Neural cell (in vitro differentiated cells): Measurements from ENCODE around the gene SLC35A4. TPM values are rescaled to one million over a fixed set of nuclear protein-coding genes. Genes with fewer than 3 reads are reported as not detected.

Source experiments
- H2AFZ ChIP-seq: fragments of 200-600, 300-800 bp; sonication (generic), shearing (Covaris generic); 2 replicates; pipeline ENCODE4 v1.6.0; 2014; ENCODE audit warnings: low read depth, mild to moderate bottlenecking, antibody characterized with exemption, low read length, moderate library complexity
- H3F3A ChIP-seq: fragments of 200-600 bp; shearing (Covaris generic); 2 replicates; pipeline ENCODE4 v1.6.1; 2016; ENCODE audit warnings: mild to moderate bottlenecking, moderate library complexity, mixed read lengths, antibody characterized with exemption, low read length; ENCODE audit not compliant: insufficient read depth, poor library complexity, severe bottlenecking
- H3K27ac ChIP-seq: fragments of 200-600, 300-800 bp; sonication (generic), shearing (Covaris generic); 2 replicates; pipeline ENCODE4 v1.5.1; 2014; ENCODE audit warnings: mild to moderate bottlenecking, low read length, moderate library complexity
- H3K27me3 ChIP-seq: fragments of 300-800, 200-600 bp; sonication (generic), shearing (Covaris generic); 2 replicates; pipeline ENCODE4 v1.6.0; 2014; ENCODE audit warnings: mild to moderate bottlenecking, low read depth, low read length, moderate library complexity; ENCODE audit not compliant: insufficient read depth
- H3K36me3 ChIP-seq: fragments of 300-800, 200-600 bp; sonication (generic), shearing (Covaris generic); 2 replicates; pipeline ENCODE4 v1.5.1; 2014; ENCODE audit warnings: mild to moderate bottlenecking, antibody characterized with exemption, low read length, moderate library complexity; ENCODE audit not compliant: insufficient read depth
- H3K4me2 ChIP-seq: fragments of 300-800, 200-600 bp; sonication (generic), shearing (Covaris generic); 2 replicates; pipeline ENCODE4 v1.6.0; 2014; ENCODE audit warnings: mild to moderate bottlenecking, low read length
- H3K4me3 ChIP-seq: fragments of 300-800, 200-600 bp; sonication (generic), shearing (Covaris generic); 2 replicates; pipeline ENCODE4 v1.5.1; 2014; ENCODE audit warnings: mild to moderate bottlenecking, low read length, moderate library complexity
- H3K79me2 ChIP-seq: fragments of 200-600 bp; shearing (Covaris generic); replicated peaks from 2 replicates; pipeline ENCODE4 v1.6.0; 2014; ENCODE audit warnings: mild to moderate bottlenecking, low read length, moderate library complexity; ENCODE audit not compliant: insufficient read depth
- H3K9ac ChIP-seq: fragments of 300-800, 200-600 bp; sonication (generic), shearing (Covaris generic); 2 replicates; pipeline ENCODE4 v1.6.1; 2016; ENCODE audit warnings: mild to moderate bottlenecking, low read length, mixed read lengths
- H3K9me2 ChIP-seq: fragments of 200-600 bp; shearing (Covaris generic); 2 replicates; pipeline ENCODE4 v1.6.1; 2016; ENCODE audit warnings: mild to moderate bottlenecking, low read length, mixed read lengths; ENCODE audit not compliant: insufficient read depth
- H3K9me3 ChIP-seq: fragments of 200-600, 300-800 bp; sonication (generic), shearing (Covaris generic); 2 replicates; pipeline ENCODE4 v1.6.1; 2016; ENCODE audit warnings: mild to moderate bottlenecking, mixed run types, low read length, moderate library complexity, mixed read lengths
- H4K20me1 ChIP-seq: fragments of 200-600 bp; shearing (Covaris generic); 2 replicates; pipeline ENCODE4 v1.6.1; 2016; ENCODE audit warnings: mild to moderate bottlenecking, mixed run types; ENCODE audit not compliant: insufficient read depth
- EP300 ChIP-seq: fragments of 450-650 bp; conservative IDR thresholded peaks from 2 replicates; pipeline ENCODE4 v1.6.1; 2014; ENCODE audit warnings: antibody characterized with exemption, mild to moderate bottlenecking, moderate library complexity; ENCODE audit not compliant: poor library complexity, severe bottlenecking
- EZH2 ChIP-seq: fragments of 200-600, 300-800 bp; shearing (Covaris generic), sonication (generic); IDR thresholded peaks from 2 replicates; pipeline ENCODE4 v1.6.1; 2014; ENCODE audit warnings: antibody characterized with exemption, low read length, borderline replicate concordance, mild to moderate bottlenecking; ENCODE audit not compliant: insufficient read depth, poor library complexity, severe bottlenecking
- MXI1 ChIP-seq: fragments of 450-650 bp; conservative IDR thresholded peaks from 2 replicates; pipeline ENCODE4 v1.6.1; 2014; ENCODE audit warnings: antibody characterized with exemption, mild to moderate bottlenecking; ENCODE audit not compliant: poor library complexity, severe bottlenecking
- POLR2AphosphoS5 ChIP-seq: IDR thresholded peaks from 2 replicates; pipeline ENCODE4 v1.6.1; 2012
- RAD21 ChIP-seq: fragments of 450-650 bp; conservative IDR thresholded peaks from 2 replicates; pipeline ENCODE4 v1.6.1; 2014; ENCODE audit warnings: antibody characterized with exemption, mild to moderate bottlenecking, moderate library complexity
- SMC3 ChIP-seq: fragments of 450-650 bp; conservative IDR thresholded peaks from 2 replicates; pipeline ENCODE4 v1.6.1; 2014; ENCODE audit warnings: antibody characterized with exemption, mild to moderate bottlenecking, moderate library complexity; ENCODE audit not compliant: poor library complexity
- TAF1 ChIP-seq: IDR thresholded peaks from 2 replicates; pipeline ENCODE4 v1.6.1; 2012; ENCODE audit warnings: low read depth
- polyA plus RNA-seq: library from polyadenylated mRNA; depleted of rRNA; stranded (reverse); fragments of >200 nt; gene quantifications from 2 replicates; pipeline ENCODE4 v1.2.3, GENCODE V29; 2014
- TF ChIP-seq, protein P1 (sequence below): fragments of 450-650 bp; IDR thresholded peaks from 2 replicates; pipeline ENCODE4 v1.5.1; 2014; ENCODE audit warnings: antibody characterized with exemption, mild to moderate bottlenecking, moderate library complexity; ENCODE audit not compliant: poor library complexity, severe bottlenecking
- TF ChIP-seq, protein P2 (sequence below): IDR thresholded peaks from 2 replicates; pipeline ENCODE4 v1.6.1; 2012; ENCODE audit warnings: borderline replicate concordance

SLC35A4 gene
- polyA plus RNA-seq, 1 donor from 2014 or later = 8.1 TPM

DNA sequence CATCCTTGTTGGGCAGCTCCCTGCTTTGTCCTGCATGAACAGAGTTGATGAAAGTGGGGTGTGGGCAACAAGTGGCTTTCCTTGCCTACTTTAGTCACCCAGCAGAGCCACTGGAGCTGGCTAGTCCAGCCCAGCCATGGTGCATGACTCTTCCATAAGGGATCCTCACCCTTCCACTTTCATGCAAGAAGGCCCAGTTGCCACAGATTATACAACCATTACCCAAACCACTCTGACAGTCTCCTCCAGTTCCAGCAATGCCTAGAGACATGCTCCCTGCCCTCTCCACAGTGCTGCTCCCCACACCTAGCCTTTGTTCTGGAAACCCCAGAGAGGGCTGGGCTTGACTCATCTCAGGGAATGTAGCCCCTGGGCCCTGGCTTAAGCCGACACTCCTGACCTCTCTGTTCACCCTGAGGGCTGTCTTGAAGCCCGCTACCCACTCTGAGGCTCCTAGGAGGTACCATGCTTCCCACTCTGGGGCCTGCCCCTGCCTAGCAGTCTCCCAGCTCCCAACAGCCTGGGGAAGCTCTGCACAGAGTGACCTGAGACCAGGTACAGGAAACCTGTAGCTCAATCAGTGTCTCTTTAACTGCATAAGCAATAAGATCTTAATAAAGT is 3.9 kb downstream of the SLC35A4 start:
- TF ChIP-seq TAF1 (no peak), POLR2AphosphoS5 (no peak), MXI1 (no peak)
- TF ChIP-seq, protein P1, sequence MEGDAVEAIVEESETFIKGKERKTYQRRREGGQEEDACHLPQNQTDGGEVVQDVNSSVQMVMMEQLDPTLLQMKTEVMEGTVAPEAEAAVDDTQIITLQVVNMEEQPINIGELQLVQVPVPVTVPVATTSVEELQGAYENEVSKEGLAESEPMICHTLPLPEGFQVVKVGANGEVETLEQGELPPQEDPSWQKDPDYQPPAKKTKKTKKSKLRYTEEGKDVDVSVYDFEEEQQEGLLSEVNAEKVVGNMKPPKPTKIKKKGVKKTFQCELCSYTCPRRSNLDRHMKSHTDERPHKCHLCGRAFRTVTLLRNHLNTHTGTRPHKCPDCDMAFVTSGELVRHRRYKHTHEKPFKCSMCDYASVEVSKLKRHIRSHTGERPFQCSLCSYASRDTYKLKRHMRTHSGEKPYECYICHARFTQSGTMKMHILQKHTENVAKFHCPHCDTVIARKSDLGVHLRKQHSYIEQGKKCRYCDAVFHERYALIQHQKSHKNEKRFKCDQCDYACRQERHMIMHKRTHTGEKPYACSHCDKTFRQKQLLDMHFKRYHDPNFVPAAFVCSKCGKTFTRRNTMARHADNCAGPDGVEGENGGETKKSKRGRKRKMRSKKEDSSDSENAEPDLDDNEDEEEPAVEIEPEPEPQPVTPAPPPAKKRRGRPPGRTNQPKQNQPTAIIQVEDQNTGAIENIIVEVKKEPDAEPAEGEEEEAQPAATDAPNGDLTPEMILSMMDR = no peak
- TF ChIP-seq, protein P2, sequence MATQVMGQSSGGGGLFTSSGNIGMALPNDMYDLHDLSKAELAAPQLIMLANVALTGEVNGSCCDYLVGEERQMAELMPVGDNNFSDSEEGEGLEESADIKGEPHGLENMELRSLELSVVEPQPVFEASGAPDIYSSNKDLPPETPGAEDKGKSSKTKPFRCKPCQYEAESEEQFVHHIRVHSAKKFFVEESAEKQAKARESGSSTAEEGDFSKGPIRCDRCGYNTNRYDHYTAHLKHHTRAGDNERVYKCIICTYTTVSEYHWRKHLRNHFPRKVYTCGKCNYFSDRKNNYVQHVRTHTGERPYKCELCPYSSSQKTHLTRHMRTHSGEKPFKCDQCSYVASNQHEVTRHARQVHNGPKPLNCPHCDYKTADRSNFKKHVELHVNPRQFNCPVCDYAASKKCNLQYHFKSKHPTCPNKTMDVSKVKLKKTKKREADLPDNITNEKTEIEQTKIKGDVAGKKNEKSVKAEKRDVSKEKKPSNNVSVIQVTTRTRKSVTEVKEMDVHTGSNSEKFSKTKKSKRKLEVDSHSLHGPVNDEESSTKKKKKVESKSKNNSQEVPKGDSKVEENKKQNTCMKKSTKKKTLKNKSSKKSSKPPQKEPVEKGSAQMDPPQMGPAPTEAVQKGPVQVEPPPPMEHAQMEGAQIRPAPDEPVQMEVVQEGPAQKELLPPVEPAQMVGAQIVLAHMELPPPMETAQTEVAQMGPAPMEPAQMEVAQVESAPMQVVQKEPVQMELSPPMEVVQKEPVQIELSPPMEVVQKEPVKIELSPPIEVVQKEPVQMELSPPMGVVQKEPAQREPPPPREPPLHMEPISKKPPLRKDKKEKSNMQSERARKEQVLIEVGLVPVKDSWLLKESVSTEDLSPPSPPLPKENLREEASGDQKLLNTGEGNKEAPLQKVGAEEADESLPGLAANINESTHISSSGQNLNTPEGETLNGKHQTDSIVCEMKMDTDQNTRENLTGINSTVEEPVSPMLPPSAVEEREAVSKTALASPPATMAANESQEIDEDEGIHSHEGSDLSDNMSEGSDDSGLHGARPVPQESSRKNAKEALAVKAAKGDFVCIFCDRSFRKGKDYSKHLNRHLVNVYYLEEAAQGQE = no peak

DNA sequence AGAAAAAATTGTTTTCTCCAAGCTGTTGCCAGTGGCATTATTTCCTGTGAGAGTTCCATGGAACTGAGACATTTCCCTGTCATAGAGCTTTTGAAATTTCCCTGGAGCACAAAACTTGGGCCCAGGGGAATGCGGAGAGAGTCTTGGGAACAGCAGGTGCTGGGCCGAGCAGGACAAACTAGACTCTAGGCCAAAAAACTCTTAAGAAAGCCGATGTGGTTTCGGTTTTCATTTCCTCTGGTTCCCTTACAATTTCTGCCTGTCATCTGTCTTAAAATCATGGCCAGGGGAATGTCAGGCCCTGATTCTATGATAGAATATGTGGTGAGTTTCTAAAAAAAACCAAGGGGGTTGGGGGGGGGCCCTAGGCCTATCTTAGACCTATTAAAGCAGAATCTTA is 4.6 kb downstream of the SLC35A4 start:
- no peak for TF ChIP-seq MXI1
- no peak for TF ChIP-seq EZH2
- TF ChIP-seq, protein P1 = no peak
- TF ChIP-seq RAD21 = no peak
- TF ChIP-seq, protein P2 = no peak
- TF ChIP-seq POLR2AphosphoS5 = no peak
- no peak for TF ChIP-seq EP300
- TF ChIP-seq SMC3 = no peak
- TF ChIP-seq TAF1 = no peak
- no peaks in the 10 kb centered on the region for H4K20me1 ChIP-seq
- H3K79me2 ChIP-seq = peaks cover 14% of the 10 kb centered on the region
- no peak overlapping the region for H3K4me2 ChIP-seq
- no peaks in the 10 kb centered on the region for H3F3A ChIP-seq
- H3K9me3 ChIP-seq = no peaks in the 10 kb centered on the region
- H3K9ac ChIP-seq = no peak overlapping the region
- no peaks in the 10 kb centered on the region for H3K36me3 ChIP-seq
- no peak overlapping the region for H2AFZ ChIP-seq
- H3K9me2 ChIP-seq = no peaks in the 10 kb centered on the region
- H3K27me3 ChIP-seq = no peaks in the 10 kb centered on the region
- H3K4me3 ChIP-seq = no peak overlapping the region
- no peak overlapping the region for H3K27ac ChIP-seq

More for the DNA sequence above, 3.9 kb downstream of the SLC35A4 start:
- no peaks in the 10 kb centered on the region for H3K9me3 ChIP-seq
- no peak overlapping the region for H3K4me2 ChIP-seq
- no peaks in the 10 kb centered on the region for H3K9me2 ChIP-seq
- no peaks in the 10 kb centered on the region for H3F3A ChIP-seq
- no peaks in the 10 kb centered on the region for H3K27me3 ChIP-seq
- no peak overlapping the region for H3K9ac ChIP-seq
- peaks cover 14% of the 10 kb centered on the region for H3K79me2 ChIP-seq
- no peak overlapping the region for H3K4me3 ChIP-seq
- H2AFZ ChIP-seq = no peak overlapping the region
- H3K36me3 ChIP-seq = no peaks in the 10 kb centered on the region
- no peaks in the 10 kb centered on the region for H4K20me1 ChIP-seq
- no peak overlapping the region for H3K27ac ChIP-seq
